ENCODE results near the gene MAGEC3.

- no peak for TF ChIP-seq SMC3 (IDR thresholded peaks at IDR 0.05)
- no peak for TF ChIP-seq HOXA7 (CRISPR knock-in tag; IDR thresholded peaks at IDR 0.05)
- no peak for TF ChIP-seq POLR2A (IDR thresholded peaks at IDR 0.05; ENCODE audit: low read length)
- TF ChIP-seq CTCF (IDR thresholded peaks at IDR 0.05) = no peak
- TF ChIP-seq MAFK (IDR thresholded peaks at IDR 0.05; ENCODE audit: partially characterized antibody) = no peak
- no peak for TF ChIP-seq E2F6 (IDR thresholded peaks at IDR 0.05; ENCODE audit: borderline replicate concordance, low read depth)
- TF ChIP-seq JUNB (IDR thresholded peaks at IDR 0.05) = no peak
- no peak for TF ChIP-seq PBX3 (IDR thresholded peaks at IDR 0.05)
- no peak for TF ChIP-seq USF2 (IDR thresholded peaks at IDR 0.05)
- no peak for TF ChIP-seq JUN (IDR thresholded peaks at IDR 0.05)
- TF ChIP-seq TP53 (CRISPR knock-in tag; IDR thresholded peaks at IDR 0.05) = no peak
These were observed 59.6 kb downstream of the MAGEC3 start for GRCh38 chrX:141897690-141898089.

Measured in A549 (cell line).